ENCODE measurements around the gene MX1.
A peak's percentile ranks its signal among the peaks of the same experiment; 100 is the strongest.

Gene MX1, protein sequence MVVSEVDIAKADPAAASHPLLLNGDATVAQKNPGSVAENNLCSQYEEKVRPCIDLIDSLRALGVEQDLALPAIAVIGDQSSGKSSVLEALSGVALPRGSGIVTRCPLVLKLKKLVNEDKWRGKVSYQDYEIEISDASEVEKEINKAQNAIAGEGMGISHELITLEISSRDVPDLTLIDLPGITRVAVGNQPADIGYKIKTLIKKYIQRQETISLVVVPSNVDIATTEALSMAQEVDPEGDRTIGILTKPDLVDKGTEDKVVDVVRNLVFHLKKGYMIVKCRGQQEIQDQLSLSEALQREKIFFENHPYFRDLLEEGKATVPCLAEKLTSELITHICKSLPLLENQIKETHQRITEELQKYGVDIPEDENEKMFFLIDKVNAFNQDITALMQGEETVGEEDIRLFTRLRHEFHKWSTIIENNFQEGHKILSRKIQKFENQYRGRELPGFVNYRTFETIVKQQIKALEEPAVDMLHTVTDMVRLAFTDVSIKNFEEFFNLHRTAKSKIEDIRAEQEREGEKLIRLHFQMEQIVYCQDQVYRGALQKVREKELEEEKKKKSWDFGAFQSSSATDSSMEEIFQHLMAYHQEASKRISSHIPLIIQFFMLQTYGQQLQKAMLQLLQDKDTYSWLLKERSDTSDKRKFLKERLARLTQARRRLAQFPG

DNA sequence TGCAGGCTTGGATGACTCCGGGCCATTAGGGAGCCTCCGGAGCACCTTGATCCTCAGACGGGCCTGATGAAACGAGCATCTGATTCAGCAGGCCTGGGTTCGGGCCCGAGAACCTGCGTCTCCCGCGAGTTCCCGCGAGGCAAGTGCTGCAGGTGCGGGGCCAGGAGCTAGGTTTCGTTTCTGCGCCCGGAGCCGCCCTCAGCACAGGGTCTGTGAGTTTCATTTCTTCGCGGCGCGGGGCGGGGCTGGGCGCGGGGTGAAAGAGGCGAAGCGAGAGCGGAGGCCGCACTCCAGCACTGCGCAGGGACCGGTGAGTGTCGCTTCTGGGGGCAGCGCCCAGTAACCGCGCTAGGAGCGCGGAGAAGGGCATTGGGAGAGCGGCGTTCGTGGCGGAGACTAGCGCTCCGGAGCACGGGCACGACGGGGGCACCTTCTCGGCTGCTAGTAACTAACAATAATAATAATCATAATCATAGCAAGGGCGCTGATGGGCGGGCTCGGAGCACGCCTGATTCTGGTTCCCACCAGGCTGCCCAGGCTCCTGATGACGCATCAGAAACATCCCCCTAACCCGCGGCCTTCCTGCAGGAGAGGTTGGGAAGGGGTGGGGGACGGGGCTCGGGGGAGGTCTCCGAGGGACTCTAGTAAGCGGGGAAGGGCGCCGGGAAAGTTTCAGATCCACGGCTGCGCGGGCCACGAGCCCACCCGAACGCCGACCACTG is at the start of gene MX1:
TSS of gene MX1 (plus strand) at position 286 of the 722 bp plus-strand sequence. CDS start 5,832 bp downstream, outside the sequence.
- no peak for DNase-seq (ENCODE audit: low read depth)
- TF ChIP-seq, protein P1, sequence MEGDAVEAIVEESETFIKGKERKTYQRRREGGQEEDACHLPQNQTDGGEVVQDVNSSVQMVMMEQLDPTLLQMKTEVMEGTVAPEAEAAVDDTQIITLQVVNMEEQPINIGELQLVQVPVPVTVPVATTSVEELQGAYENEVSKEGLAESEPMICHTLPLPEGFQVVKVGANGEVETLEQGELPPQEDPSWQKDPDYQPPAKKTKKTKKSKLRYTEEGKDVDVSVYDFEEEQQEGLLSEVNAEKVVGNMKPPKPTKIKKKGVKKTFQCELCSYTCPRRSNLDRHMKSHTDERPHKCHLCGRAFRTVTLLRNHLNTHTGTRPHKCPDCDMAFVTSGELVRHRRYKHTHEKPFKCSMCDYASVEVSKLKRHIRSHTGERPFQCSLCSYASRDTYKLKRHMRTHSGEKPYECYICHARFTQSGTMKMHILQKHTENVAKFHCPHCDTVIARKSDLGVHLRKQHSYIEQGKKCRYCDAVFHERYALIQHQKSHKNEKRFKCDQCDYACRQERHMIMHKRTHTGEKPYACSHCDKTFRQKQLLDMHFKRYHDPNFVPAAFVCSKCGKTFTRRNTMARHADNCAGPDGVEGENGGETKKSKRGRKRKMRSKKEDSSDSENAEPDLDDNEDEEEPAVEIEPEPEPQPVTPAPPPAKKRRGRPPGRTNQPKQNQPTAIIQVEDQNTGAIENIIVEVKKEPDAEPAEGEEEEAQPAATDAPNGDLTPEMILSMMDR (IDR thresholded peaks at IDR 0.05; ENCODE audit: control insufficient read depth, extremely low read depth, insufficient read depth), result no peak
- no peak within 1 kb of the TSS for H3K4me3 ChIP-seq (ENCODE audit: low read depth, low read length)

DNA sequence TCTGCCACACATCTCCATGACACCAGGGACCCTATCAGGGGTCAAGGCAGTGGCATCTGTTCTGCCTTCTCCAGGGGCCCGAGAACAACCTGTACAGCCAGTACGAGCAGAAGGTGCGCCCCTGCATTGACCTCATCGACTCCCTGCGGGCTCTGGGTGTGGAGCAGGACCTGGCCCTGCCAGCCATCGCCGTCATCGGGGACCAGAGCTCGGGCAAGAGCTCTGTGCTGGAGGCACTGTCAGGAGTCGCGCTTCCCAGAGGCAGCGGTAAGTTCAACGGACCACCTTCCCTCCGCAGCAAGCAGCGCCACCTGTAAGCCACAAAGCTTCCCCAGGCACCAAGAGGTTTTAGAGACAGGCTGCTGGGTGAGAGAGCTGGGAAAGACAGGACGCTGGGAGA is 48.3 kb upstream of the MX1 start:
- no peak overlapping the region for H3K4me3 ChIP-seq (ENCODE audit: low read depth, low read length)
- DNase-seq (ENCODE audit: low read depth), result no peak
- TF ChIP-seq, protein P1 (IDR thresholded peaks at IDR 0.05; ENCODE audit: control insufficient read depth, extremely low read depth, insufficient read depth), result no peak

DNA sequence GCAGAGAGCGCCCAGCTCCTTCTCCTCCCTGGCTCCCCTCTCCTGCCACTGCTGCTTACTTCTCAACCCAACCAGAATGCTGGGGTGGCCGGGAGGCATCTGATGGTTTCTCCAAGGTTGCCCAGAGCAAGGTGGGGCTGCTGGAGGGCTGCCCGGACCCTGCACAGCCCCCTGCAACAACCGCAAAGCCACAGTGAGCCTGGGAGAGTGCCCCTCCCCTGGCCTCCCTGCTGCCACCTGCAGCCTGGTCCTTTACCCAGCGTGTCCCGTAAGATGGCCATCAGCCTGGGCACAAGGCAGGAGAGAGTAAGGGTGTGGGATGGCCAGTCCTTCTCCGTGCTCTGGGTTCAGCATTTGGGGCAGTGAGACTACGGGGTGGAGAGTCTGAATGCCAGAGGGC is 47.2 kb upstream of the MX1 start:
- no peak for DNase-seq (ENCODE audit: low read depth)
- TF ChIP-seq, protein P1 (IDR thresholded peaks at IDR 0.05; ENCODE audit: control insufficient read depth, extremely low read depth, insufficient read depth), result peak; percentile 31; the same call in 1 of the 2 replicates

DNA sequence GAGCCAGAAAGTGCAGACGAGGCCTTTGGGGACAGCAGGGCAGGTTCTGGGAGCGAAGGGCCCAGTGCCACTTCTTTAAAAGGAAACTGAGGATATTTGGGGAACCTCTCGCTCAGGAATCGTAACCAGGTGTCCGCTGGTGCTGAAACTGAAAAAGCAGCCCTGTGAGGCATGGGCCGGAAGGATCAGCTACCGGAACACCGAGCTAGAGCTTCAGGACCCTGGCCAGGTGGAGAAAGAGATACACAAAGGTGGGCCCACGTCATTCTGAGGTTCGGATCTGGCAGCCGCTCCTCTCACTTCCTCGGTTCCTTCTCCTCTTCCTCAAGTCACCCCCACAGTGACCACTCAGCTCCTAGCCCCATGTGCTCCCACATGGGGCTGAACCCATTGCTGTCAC is 46.1 kb upstream of the MX1 start:
- TF ChIP-seq, protein P1 (IDR thresholded peaks at IDR 0.05; ENCODE audit: control insufficient read depth, extremely low read depth, insufficient read depth), result no peak
- DNase-seq (ENCODE audit: low read depth), result no peak
- H3K4me3 ChIP-seq (ENCODE audit: low read depth, low read length), result no peak overlapping the region

More for the DNA sequence above, 47.2 kb upstream of the MX1 start:
- H3K4me3 ChIP-seq (ENCODE audit: low read depth, low read length), result no peak overlapping the region

DNA sequence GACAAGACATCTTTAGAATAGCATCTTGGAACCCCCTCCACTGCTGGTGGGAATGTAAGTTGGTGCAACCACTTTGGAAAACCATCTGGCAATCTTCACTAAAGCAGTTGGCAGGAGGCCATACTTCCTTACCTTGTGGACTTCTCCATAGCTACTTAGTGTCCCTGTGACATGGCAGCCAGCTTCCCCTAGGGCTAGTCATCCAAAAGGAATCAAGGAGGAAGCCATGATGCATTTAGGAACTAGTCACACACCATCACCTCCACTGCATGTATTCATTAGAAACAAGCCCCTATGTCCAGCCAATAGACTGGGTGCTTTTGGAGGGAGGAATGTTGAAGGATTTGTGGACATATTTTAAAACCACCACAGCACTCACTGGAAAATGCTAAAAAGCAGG is 44.3 kb upstream of the MX1 start:
- DNase-seq (ENCODE audit: low read depth), result no peak
- TF ChIP-seq, protein P1 (IDR thresholded peaks at IDR 0.05; ENCODE audit: control insufficient read depth, extremely low read depth, insufficient read depth), result no peak
- no peak overlapping the region for H3K4me3 ChIP-seq (ENCODE audit: low read depth, low read length)

DNA sequence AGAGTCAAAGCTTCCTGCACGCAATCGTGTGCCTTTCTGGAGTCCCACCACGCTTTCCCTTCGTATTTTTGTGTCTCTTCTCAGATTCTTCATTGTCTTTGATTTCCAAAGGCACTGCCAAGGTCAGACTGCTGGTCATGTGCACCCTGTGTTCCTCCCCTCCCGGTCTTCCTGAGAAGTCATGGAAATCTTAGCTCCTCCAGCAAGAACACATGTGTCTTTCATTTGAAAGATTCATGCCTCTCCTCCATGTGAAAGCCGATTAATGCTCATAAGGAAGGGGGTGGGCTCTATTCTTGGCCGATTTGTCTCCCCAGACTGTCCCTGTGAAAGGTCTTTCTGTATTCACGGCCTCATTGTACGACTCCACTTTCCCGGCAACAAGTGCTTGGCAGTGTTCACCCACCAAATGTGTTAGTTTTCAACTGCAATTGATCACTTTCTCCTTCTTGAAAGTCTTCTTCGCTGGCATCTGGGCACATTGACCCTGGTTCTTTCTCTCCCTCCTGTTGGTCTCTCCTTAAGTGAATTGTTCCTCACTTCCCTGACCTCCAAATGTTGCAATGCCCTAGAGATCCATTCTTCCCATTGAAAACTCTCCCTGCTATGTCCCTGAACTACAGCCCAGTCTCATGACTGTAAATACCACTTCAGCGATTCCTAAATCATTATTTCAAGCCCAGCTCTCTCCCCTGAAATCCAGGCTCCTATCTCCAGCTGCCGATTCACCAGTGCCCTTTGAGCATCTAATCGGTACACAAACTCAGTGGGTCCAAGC is 38.8 kb upstream of the MX1 start:
- TF ChIP-seq, protein P1 (IDR thresholded peaks at IDR 0.05; ENCODE audit: control insufficient read depth, extremely low read depth, insufficient read depth), result no peak
- no peak overlapping the region for H3K4me3 ChIP-seq (ENCODE audit: low read depth, low read length)
- DNase-seq (ENCODE audit: low read depth), result no peak
